GM18858 (cell line): ENCODE measurements around the gene KLHDC7B.

Experiments used
- ATAC-seq: cut with Tn5 transposase; IDR thresholded peaks from one replicate; pipeline ENCODE4 v1.9.1; 2021; ENCODE audit not compliant: unreplicated experiment

KLHDC7B gene

GRCh38 chr22:50547263-50547985 is 1.7 kb downstream of the KLHDC7B start:
- no peak for ATAC-seq

GRCh38 chr22:50548040-50548920 is 2.6 kb downstream of the KLHDC7B start:
- no peak for ATAC-seq

- no peak for ATAC-seq
Observed at GRCh38 chr22:50548921-50549790, 3.5 kb downstream of the KLHDC7B start.

GRCh38 chr22:50550395-50550794 is 4.7 kb downstream of the KLHDC7B start:
- ATAC-seq: no peak

- no peak for ATAC-seq
Observed at GRCh38 chr22:50551160-50551752, 5.6 kb downstream of the KLHDC7B start.

GRCh38 chr22:50553310-50553709 is 7.6 kb downstream of the KLHDC7B start:
- no peak for ATAC-seq

- ATAC-seq: no peak
Observed at GRCh38 chr22:50556703-50557102, 11.0 kb downstream of the KLHDC7B start.

- ATAC-seq: no peak
Observed at GRCh38 chr22:50560034-50560433, 14.3 kb downstream of the KLHDC7B start.

- no peak for ATAC-seq
Observed at GRCh38 chr22:50561401-50562358, 16.0 kb downstream of the KLHDC7B start.

- peak; percentile 67 for ATAC-seq
Observed at GRCh38 chr22:50562523-50563412, 17.1 kb downstream of the KLHDC7B start, which contains the start of gene SYCE3. Gene SYCE3 (minus strand): TSS chr22:50562919. CDS start chr22:50556405, 6,514 bp downstream.

- no peak for ATAC-seq
Observed at GRCh38 chr22:50563413-50564160, 17.9 kb downstream of the KLHDC7B start.

- ATAC-seq: no peak
Observed at GRCh38 chr22:50564289-50564688, 18.6 kb downstream of the KLHDC7B start.

- no peak for ATAC-seq
Observed at GRCh38 chr22:50567721-50568252, 22.1 kb downstream of the KLHDC7B start.

- no peak for ATAC-seq
Observed at GRCh38 chr22:50568626-50569025, 22.9 kb downstream of the KLHDC7B start.

- no peak for ATAC-seq
Observed at GRCh38 chr22:50569041-50569459, 23.4 kb downstream of the KLHDC7B start.

GRCh38 chr22:50569896-50570535 is 24.3 kb downstream of the KLHDC7B start:
- no peak for ATAC-seq

GRCh38 chr22:50570861-50571260 is 25.2 kb downstream of the KLHDC7B start:
- no peak for ATAC-seq
